ENCODE measurements around the gene ATP6V0B. TPM values are rescaled to one million over a fixed set of nuclear protein-coding genes. Genes with fewer than 3 reads are reported as not detected.

Gene ATP6V0B
- total and polyA plus RNA-seq, 2 of the 8 experiments (the other 6 are each of a cell fraction or from before 2014, with no cell fraction given): 105 to 308 TPM

- peaks cover 0 to 24% of the 10 kb centered on the region in 2 experiments; a peak in 2 of 4 replicates for H3K79me2 ChIP-seq (ENCODE audit: control insufficient read depth in 1 of 2, insufficient read depth in 2 of 2, low read length in 2 of 2)
- no CpG with 5 or more reads among the region's 45 CpGs for WGBS, 2 experiments (ENCODE audit: extremely low coverage in 1 of 2, insufficient coverage in 1 of 2, insufficient read length in 1 of 2, insufficient replicate concordance in 2 of 2, low coverage in 1 of 2, low lambda C conversion rate in 2 of 2, missing lambda C conversion rate in 1 of 2)
- H2BK12ac ChIP-seq (ENCODE audit: low read depth, low read length): no peak overlapping the region
- H2AK5ac ChIP-seq (ENCODE audit: low read depth, low read length): no peak overlapping the region
- peak overlapping the region; percentile 42 to 74 (median 64); a peak in 7 of 8 replicates for H3K4me3 ChIP-seq (ENCODE audit: extremely low read depth in 1 of 4, insufficient read depth in 2 of 4, low read depth in 3 of 4, low read length in 4 of 4)
- H4K5ac ChIP-seq (ENCODE audit: insufficient read length, low read depth, low read length): no peak overlapping the region
- H3K23ac ChIP-seq (ENCODE audit: insufficient read length): no peak overlapping the region
- no peak overlapping the region for H4K91ac ChIP-seq (replicated peaks; ENCODE audit: insufficient read length, low read length)
- H2BK120ac ChIP-seq (replicated peaks; ENCODE audit: low read depth, low read length): no peak overlapping the region
- peaks cover 2 to 23% (median 15%) of the 10 kb centered on the region in 4 experiments; a peak in 5 of 8 replicates for H3K36me3 ChIP-seq (ENCODE audit: control insufficient read depth in 2 of 4, insufficient read depth in 4 of 4, low read length in 3 of 4)
- no peaks in the 10 kb centered on the region for H3K27me3 ChIP-seq (replicated peaks in 1 of 4; ENCODE audit: control insufficient read depth in 3 of 4, extremely low read depth in 1 of 4, insufficient read depth in 3 of 4, low read length in 3 of 4)
- no peak overlapping the region for H2AFZ ChIP-seq (ENCODE audit: low read length)
- DNase-seq (ENCODE audit: low read depth in 1 of 2, low spot score in 2 of 2) (no peak), FAIRE-seq (no peak)
- CTCF ChIA-PET (ENCODE audit: partially characterized antibody): interaction anchor here (0.8 to 1.1 kb wide), 2 partner anchors 9 to 15 kb away, joined by 3 to 5 read pairs; no protein-coding TSS in a partner anchor
- peaks cover 28% of the 10 kb centered on the region for H3K79me1 ChIP-seq (ENCODE audit: low read depth, low read length)
- no peak overlapping the region for H3K4ac ChIP-seq (replicated peaks; ENCODE audit: insufficient read length, low read depth, low read length)
- POLR2A ChIA-PET (ENCODE audit: partially characterized antibody): interaction anchor here (1.5 to 12.9 kb wide), 3 partner anchors 9 to 11 kb away, joined by 5 to 189 read pairs (median 10); partner anchors contain the start of genes CCDC24 and DPH2
- H4K8ac ChIP-seq (ENCODE audit: extremely low read depth, insufficient read depth, low read length): peak overlapping the region; percentile 89
- H2BK20ac ChIP-seq (ENCODE audit: low read length): no peak overlapping the region
- peaks cover 24% of the 10 kb centered on the region for H3K23me2 ChIP-seq (ENCODE audit: low read depth, low read length)
- H3K27ac ChIP-seq (ENCODE audit: low read depth, low read length): no peak overlapping the region
- peak overlapping the region; percentile 61 to 85; a peak in 3 of 4 replicates for H3K4me2 ChIP-seq (ENCODE audit: insufficient read depth in 1 of 2, low read depth in 2 of 2, low read length in 2 of 2)
- H3K9me3 ChIP-seq (ENCODE audit: insufficient read depth in 2 of 2, low read depth in 1 of 2, low read length in 1 of 2): no peaks in the 10 kb centered on the region
- no peak overlapping the region for H3K56ac ChIP-seq (replicated peaks; ENCODE audit: insufficient read length, low read depth, low read length)
- peaks cover 4 to 17% (median 15%) of the 10 kb centered on the region in 4 experiments for H3K4me1 ChIP-seq (replicated peaks in 1 of 4; ENCODE audit: control insufficient read depth in 3 of 4, insufficient read depth in 4 of 4, low read length in 3 of 4)
- H2BK5ac ChIP-seq (ENCODE audit: low read depth, low read length): no peak overlapping the region
- peaks cover 2 to 35% of the 10 kb centered on the region in 2 experiments for H4K20me1 ChIP-seq (replicated peaks in 1 of 2; ENCODE audit: control insufficient read depth in 1 of 2, insufficient read depth in 2 of 2, low read length in 2 of 2)
- H3K9ac ChIP-seq (replicated peaks in 1 of 4; ENCODE audit: extremely low read depth in 1 of 4, low read depth in 3 of 4, low read length in 3 of 4): peak overlapping the region in 3 of 4 experiments; percentile 36 to 87 (median 72); a peak in 3 of 7 replicates
- H2BK15ac ChIP-seq (ENCODE audit: low read length): no peak overlapping the region
- no peak overlapping the region for H3K14ac ChIP-seq (ENCODE audit: insufficient read length)
- H3K18ac ChIP-seq (ENCODE audit: extremely low read depth, low read length): no peak overlapping the region
- no peak for TF ChIP-seq ZNF274 (IDR thresholded peaks at IDR 0.05; ENCODE audit: borderline replicate concordance, extremely low read depth, low read length)
- TF ChIP-seq KDM4A (IDR thresholded peaks at IDR 0.05; ENCODE audit: low read depth, low read length, severe bottlenecking): peak; percentile 14
- 0 out of 2 replicates have a peak, but pooled peaks have one; percentile 20 for TF ChIP-seq PHF8 (conservative IDR thresholded peaks at IDR 0.05; ENCODE audit: low read depth, low read length)
- no peak for TF ChIP-seq ATF2 (IDR thresholded peaks at IDR 0.05; ENCODE audit: low read length)
- no peak for TF ChIP-seq CBX8 (IDR thresholded peaks at IDR 0.05; ENCODE audit: borderline replicate concordance, low read depth, low read length)
- no peak for TF ChIP-seq HDAC2 (IDR thresholded peaks at IDR 0.05; ENCODE audit: borderline replicate concordance in 1 of 2, low read depth in 2 of 2, low read length in 2 of 2)
- TF ChIP-seq USF2 (IDR thresholded peaks at IDR 0.05; ENCODE audit: low read length): no peak
- TF ChIP-seq TAF1 (IDR thresholded peaks at IDR 0.05; ENCODE audit: low read depth, low read length): peak; percentile 10; the same call in 1 of the 2 replicates
- TF ChIP-seq SP1 (IDR thresholded peaks at IDR 0.05; ENCODE audit: low read depth, low read length): no peak
- TF ChIP-seq KDM1A (IDR thresholded peaks at IDR 0.05; ENCODE audit: borderline replicate concordance, low read length): no peak
- TF ChIP-seq CHD1 (IDR thresholded peaks at IDR 0.05; ENCODE audit: low read depth, low read length): no peak
Observed at GRCh38 chr1:43979261-43979527, 4.4 kb downstream of the ATP6V0B start.
